IMR-90 (cell line): Measurements from ENCODE around the gene CNTNAP1. TPM values are rescaled to one million over a fixed set of nuclear protein-coding genes. Genes with fewer than 3 reads are reported as not detected.
"Not testable (repeated sequence)": the region's sequence is repeated elsewhere in the genome, so short reads cannot be mapped to it uniquely, and the experiment has no call there.

Experiments
- ATAC-seq: fragments of 200-7000 bp; cut with Tn5 transposase; 2 replicates; pipeline ENCODE4 v1.9.1; 2020; ENCODE audit warnings: low read depth, mild to moderate bottlenecking, moderate library complexity
- BruUV-seq: library from RNA; stranded (reverse); fragments of 400-500 nt; replicated peaks from 2 replicates; lab custom pipeline; 2021; lab: Mats Ljungman, UMichigan
- CTCF ChIA-PET: fragments of 300-600 bp; formaldehyde crosslinking; extraction: SDS; loops from one replicate; lab custom pipeline; 2021; ENCODE audit warnings: antibody characterized with exemption; lab: Yijun Ruan, JAX
- POLR2A ChIA-PET: fragments of 300-600 bp; sonication (Branson Sonifier 250); formaldehyde crosslinking; loops from one replicate; lab custom pipeline; 2022; ENCODE audit warnings: antibody characterized with exemption; ENCODE audit not compliant: unreplicated experiment; lab: Charles Lee
- DNase-seq: peaks from one replicate; pipeline ENCODE4 v3.0.0; 2013
- H2AFZ ChIP-seq: replicated peaks from 2 replicates; pipeline ENCODE3; 2013; ENCODE audit warnings: low read length, mild to moderate bottlenecking; ENCODE audit not compliant: poor library complexity
- H2AK5ac ChIP-seq: 2 replicates; pipeline ENCODE4 v1.6.1; 2013; ENCODE audit warnings: low read depth, low read length, inconsistent platforms
- H2AK9ac ChIP-seq: replicated peaks from 2 replicates; pipeline ENCODE3; 2013; ENCODE audit warnings: mild to moderate bottlenecking, low read depth, low read length, moderate library complexity; ENCODE audit not compliant: poor library complexity
- H2BK120ac ChIP-seq: 2 replicates; pipeline ENCODE4 v1.6.1; 2013; ENCODE audit warnings: low read depth, low read length, inconsistent platforms
- H2BK15ac ChIP-seq: 3 replicates; pipeline ENCODE4 v1.6.1; 2013; ENCODE audit warnings: low read depth, low read length, inconsistent platforms
- H2BK20ac ChIP-seq: 2 replicates; pipeline ENCODE4 v1.6.1; 2013; ENCODE audit warnings: low read depth, mild to moderate bottlenecking, inconsistent platforms, low read length, moderate library complexity
- H2BK5ac ChIP-seq: 2 replicates; pipeline ENCODE4 v1.6.1; 2013; ENCODE audit warnings: mild to moderate bottlenecking, low read depth, low read length, inconsistent platforms; ENCODE audit not compliant: poor library complexity, severe bottlenecking
- H3K14ac ChIP-seq: replicated peaks from 2 replicates; pipeline ENCODE4 v1.6.1; 2013; ENCODE audit warnings: low read depth, low read length, inconsistent platforms
- H3K18ac ChIP-seq: 2 replicates; pipeline ENCODE4 v1.6.1; 2013; ENCODE audit warnings: low read depth, low read length, control low read depth
- H3K23ac ChIP-seq: 2 replicates; pipeline ENCODE4 v1.6.1; 2013; ENCODE audit warnings: low read depth, low read length, inconsistent platforms
- H3K27ac ChIP-seq: 2 replicates; pipeline ENCODE4 v1.5.1; 2013; ENCODE audit warnings: mild to moderate bottlenecking, control low read depth, low read length; ENCODE audit not compliant: insufficient read depth
- H3K27me3 ChIP-seq: 2 replicates; pipeline ENCODE4 v1.6.1; 2013; ENCODE audit warnings: low read length; ENCODE audit not compliant: control insufficient read depth, insufficient read depth
- H3K36me3 ChIP-seq: 2 replicates; pipeline ENCODE4 v1.6.1; 2013; ENCODE audit warnings: low read length, mixed read lengths; ENCODE audit not compliant: control insufficient read depth, insufficient read depth
- H3K4ac ChIP-seq: 2 replicates; pipeline ENCODE4 v1.6.1; 2013; ENCODE audit warnings: low read depth, low read length, inconsistent platforms
- H3K4me1 ChIP-seq: 2 replicates; pipeline ENCODE4 v1.6.1; 2013; ENCODE audit warnings: low read length, mixed read lengths; ENCODE audit not compliant: control insufficient read depth, insufficient read depth
- H3K4me2 ChIP-seq: 2 replicates; pipeline ENCODE4 v1.6.1; 2013; ENCODE audit warnings: low read depth, mild to moderate bottlenecking, control low read depth, low read length, moderate library complexity
- H3K4me3 ChIP-seq: 2 replicates; pipeline ENCODE4 v1.5.1; 2013; ENCODE audit warnings: low read depth, mild to moderate bottlenecking, control low read depth, low read length, moderate library complexity; ENCODE audit not compliant: insufficient read depth
- H3K56ac ChIP-seq: 2 replicates; pipeline ENCODE4 v1.6.1; 2013; ENCODE audit warnings: low read length, inconsistent platforms; ENCODE audit not compliant: insufficient read depth; ENCODE audit errors: extremely low read depth
- H3K79me1 ChIP-seq, 2 experiments: 2 replicates each; pipeline ENCODE4 v1.6.1; 2013; ENCODE audit warnings: low read length in 2 of 2, inconsistent platforms in 1 of 2, low read depth in 1 of 2
- H3K9ac ChIP-seq: 2 replicates; pipeline ENCODE4 v1.6.1; 2013; ENCODE audit warnings: low read depth, low read length, control low read depth
- H3K9me1 ChIP-seq: 2 replicates; pipeline ENCODE4 v1.6.1; 2013; ENCODE audit warnings: low read length, inconsistent platforms; ENCODE audit not compliant: insufficient read depth
- H3K9me3 ChIP-seq: 2 replicates; pipeline ENCODE4 v1.6.1; 2013; ENCODE audit warnings: low read length; ENCODE audit not compliant: control insufficient read depth, insufficient read depth
- H4K20me1 ChIP-seq: 2 replicates; pipeline ENCODE4 v1.6.1; 2013; ENCODE audit warnings: low read length, inconsistent platforms; ENCODE audit not compliant: insufficient read depth
- H4K5ac ChIP-seq: 2 replicates; pipeline ENCODE4 v1.6.1; 2013; ENCODE audit warnings: mild to moderate bottlenecking, low read depth, low read length, control low read depth
- H4K8ac ChIP-seq, 2 experiments: 2 replicates each; pipeline ENCODE4 v1.6.1; 2013; ENCODE audit warnings: low read depth in 2 of 2, low read length in 2 of 2, control low read depth in 1 of 2, inconsistent platforms in 1 of 2
- H4K91ac ChIP-seq: 2 replicates; pipeline ENCODE4 v1.6.1; 2013; ENCODE audit warnings: low read depth, low read length, inconsistent platforms; ENCODE audit not compliant: insufficient read depth
- ELK1 ChIP-seq: fragments of 150-350 bp; IDR thresholded peaks from 2 replicates; pipeline ENCODE4 v1.6.1; 2016; ENCODE audit warnings: low read depth, mild to moderate bottlenecking, low read length, moderate library complexity, borderline replicate concordance
- MXI1 ChIP-seq: IDR thresholded peaks from 2 replicates; pipeline ENCODE4 v1.6.1; 2012; ENCODE audit warnings: low read depth, mild to moderate bottlenecking, low read length, moderate library complexity, borderline replicate concordance
- WGBS, 2 experiments: methylation state at CpG; one replicate each; pipeline versions ENCODE4 v1.1.5 to v1.1.7; 2013; ENCODE audit warnings: missing lambda C conversion rate in 2 of 2; ENCODE audit not compliant: insufficient read length in 1 of 2; ENCODE audit errors: extremely low coverage in 2 of 2; 5-methylcytosine and 5-hydroxymethylcytosine counted together
- dilution Hi-C: fragments of 300-500 bp; cut with HindIII; formaldehyde crosslinking; loops from one replicate; pipeline ENCODE4 v1.14.3; 2018; ENCODE audit warnings: low sequenced_read_pairs; ENCODE audit not compliant: unreplicated experiment
- in situ Hi-C: fragments of 300-500 bp; cut with MboI; formaldehyde crosslinking; loops from 3 replicates; pipeline ENCODE4 v1.14.3; 2019; ENCODE audit warnings: low sequenced_read_pairs, inconsistent platforms, mixed read lengths
- intact Hi-C: fragments of 100-400 bp; cut with micrococcal nuclease; formaldehyde crosslinking; loops from 2 replicates; pipeline ENCODE4 v1.10.0; 2022
- polyA plus RNA-seq, 3 experiments: library from polyadenylated mRNA; depleted of rRNA; stranded (reverse); fragments of >200 nt; gene quantifications; 2 replicates each; pipeline ENCODE4 v1.2.3, GENCODE V29; 2012; ENCODE audit warnings: low replicate concordance in 1 of 3
- total RNA-seq: library from RNA; depleted of rRNA; stranded (reverse); fragments of >200 nt; gene quantifications from 2 replicates; pipeline ENCODE4 v1.2.3, GENCODE V29; 2012

The CNTNAP1 gene
- total and polyA plus RNA-seq, 2 of the 4 experiments (the other 2 are of a cell fraction): 12.2 to 72.2 TPM

- H2AFZ ChIP-seq: no peak overlapping the region
- no peaks in the 10 kb centered on the region for H3K27me3 ChIP-seq
- ChIA-PET POLR2A (no interaction called here), CTCF (no interaction called here)
- no peak overlapping the region for H3K9ac ChIP-seq
- in situ Hi-C loops (no loop called here), dilution Hi-C loops (no loop called here), intact Hi-C loops (no loop called here)
- H3K4me3 ChIP-seq: no peak overlapping the region
- H3K79me1 ChIP-seq: peaks cover 12 to 54% of the 10 kb centered on the region in 2 experiments
- no peak overlapping the region for H4K8ac ChIP-seq
- no peak overlapping the region for H3K27ac ChIP-seq
- no peak overlapping the region for H2BK120ac ChIP-seq
- 0 out of 2 replicates have a peak, but pooled peaks cover 3% of the 10 kb centered on the region for H4K20me1 ChIP-seq
- no peaks in the 10 kb centered on the region for H3K9me3 ChIP-seq
- no peak overlapping the region for H4K5ac ChIP-seq
- no peak overlapping the region for H4K91ac ChIP-seq
- DNase-seq (no peak), ATAC-seq (no peak)
- H2AK5ac ChIP-seq: no peak overlapping the region
- no peak overlapping the region for H3K56ac ChIP-seq
- no peak overlapping the region for H3K18ac ChIP-seq
- WGBS, 2 experiments: no CpG with 5 or more reads among the region's 1 CpG
- no peak overlapping the region for H2AK9ac ChIP-seq
- H3K4ac ChIP-seq: no peak overlapping the region
- H2BK15ac ChIP-seq: no peak overlapping the region
- no TSS peak for BruUV-seq
- peaks cover 8% of the 10 kb centered on the region; the same call in 1 of the 2 replicates for H3K9me1 ChIP-seq
- no peak overlapping the region for H2BK5ac ChIP-seq
- no peaks in the 10 kb centered on the region for H3K36me3 ChIP-seq
- H2BK20ac ChIP-seq: no peak overlapping the region
- H3K14ac ChIP-seq: no peak overlapping the region
- H3K23ac ChIP-seq: no peak overlapping the region
- H3K4me1 ChIP-seq: 0 out of 2 replicates have a peak, but pooled peaks cover 2% of the 10 kb centered on the region
- H3K4me2 ChIP-seq: no peak overlapping the region
- TF ChIP-seq ELK1: no peak
- TF ChIP-seq MXI1: no peak
Observed at GRCh38 chr17:42740699-42741098, 58.4 kb downstream of the CNTNAP1 start.

- H3K27ac ChIP-seq, H3K4me1 ChIP-seq, H3K56ac ChIP-seq, H2AK9ac ChIP-seq, H4K20me1 ChIP-seq, H3K4me3 ChIP-seq, H4K8ac ChIP-seq, H4K5ac ChIP-seq, H3K9me3 ChIP-seq, H3K18ac ChIP-seq, intact Hi-C loops, H2BK5ac ChIP-seq, DNase-seq, POLR2A ChIA-PET, H3K9me1 ChIP-seq, ATAC-seq, H3K9ac ChIP-seq, dilution Hi-C loops, H2AK5ac ChIP-seq, H3K36me3 ChIP-seq, H2BK120ac ChIP-seq, H3K4ac ChIP-seq, BruUV-seq, H2BK20ac ChIP-seq, H3K23ac ChIP-seq, H3K14ac ChIP-seq, in situ Hi-C loops, H3K4me2 ChIP-seq, H4K91ac ChIP-seq, H2AFZ ChIP-seq, H2BK15ac ChIP-seq, H3K27me3 ChIP-seq: not testable (repeated sequence)
- H3K79me1 ChIP-seq: peaks cover 12 to 39% of the 10 kb centered on the region in 2 experiments
- WGBS, 2 experiments: 93% methylated on average over 2 of the region's 11 CpGs; no CpG with 5 or more reads in 1 of the 2 experiments
- CTCF ChIA-PET: interaction anchor here (0.6 to 0.7 kb wide), 2 partner anchors 21 to 62 kb away, joined by 3 read pairs; no protein-coding TSS in a partner anchor
Observed at GRCh38 chr17:42742916-42743315, 60.6 kb downstream of the CNTNAP1 start.
